ENCODE measurements around the gene WNT7A.

GRCh38 chr3:13858768-13859520, 20.9 kb downstream of the WNT7A start:
- TF ChIP-seq POLR2A (IDR thresholded peaks at IDR 0.05; ENCODE audit: low read depth, low read length) = no peak
- no peak for TF ChIP-seq POLR2AphosphoS5 (IDR thresholded peaks at IDR 0.05; ENCODE audit: low read depth, low read length)

Data from GM12892 (cell line).